AG09309 (cell line): Measurements from ENCODE around the gene EP400.

Experiments
- DNase-seq: peaks from one replicate; pipeline ENCODE4 v3.0.0-alpha.2; 2010; ENCODE audit warnings: low read depth
- H3K4me3 ChIP-seq: 2 replicates; pipeline ENCODE4 v1.5.1; 2011; ENCODE audit warnings: mild to moderate bottlenecking, low read depth, low read length, moderate library complexity; ENCODE audit not compliant: control insufficient read depth
- CTCF ChIP-seq: IDR thresholded peaks from 2 replicates; pipeline ENCODE4 v1.5.1; 2011; ENCODE audit warnings: mild to moderate bottlenecking, low read depth, low read length, inconsistent platforms; ENCODE audit not compliant: insufficient read depth, control insufficient read depth; ENCODE audit errors: missing control alignments

The EP400 gene

GRCh38 chr12:131990980-131991305 lies 41.2 kb downstream of the EP400 start:
- no peak for DNase-seq
- no peak for TF ChIP-seq CTCF
- no peak overlapping the region for H3K4me3 ChIP-seq

- no peak for DNase-seq
- TF ChIP-seq CTCF, result no peak
- H3K4me3 ChIP-seq, result no peak overlapping the region
Measured at GRCh38 chr12:131991816-131992430, 42.2 kb downstream of the EP400 start.

- no peak for TF ChIP-seq CTCF
- H3K4me3 ChIP-seq, result no peak overlapping the region
- no peak for DNase-seq
Measured at GRCh38 chr12:131994589-131994988, 44.8 kb downstream of the EP400 start.

- H3K4me3 ChIP-seq, result no peak overlapping the region
- TF ChIP-seq CTCF, result no peak
Measured at GRCh38 chr12:132000286-132000872, 50.6 kb downstream of the EP400 start.

GRCh38 chr12:132003846-132004245 lies 54.1 kb downstream of the EP400 start:
- no peak overlapping the region for H3K4me3 ChIP-seq
- no peak for TF ChIP-seq CTCF
- DNase-seq, result peak; percentile 32

More at GRCh38 chr12:132000286-132000872, 50.6 kb downstream of the EP400 start:
- DNase-seq, result no peak

GRCh38 chr12:132004946-132005345 lies 55.2 kb downstream of the EP400 start:
- no peak for TF ChIP-seq CTCF
- no peak for DNase-seq
- no peak overlapping the region for H3K4me3 ChIP-seq
